HCT116 (cell line): ENCODE results near the gene LAMC3. TPM values are rescaled to one million over a fixed set of nuclear protein-coding genes. Genes with fewer than 3 reads are reported as not detected.

Source experiments
- ATAC-seq: fragments of 200-7000 bp; cut with Tn5 transposase; 2 replicates; pipeline ENCODE4 v1.9.1; 2020; ENCODE audit warnings: mild to moderate bottlenecking, moderate library complexity
- BruUV-seq: library from RNA; stranded (reverse); fragments of 400-500 nt; replicated peaks from 2 replicates; lab custom pipeline; 2021; lab: Mats Ljungman, UMichigan
- CTCF ChIA-PET: fragments of 300-600 bp; sonication (Branson Sonifier 250); formaldehyde crosslinking; loops from one replicate; lab custom pipeline; 2021; ENCODE audit warnings: antibody characterized with exemption; lab: Charles Lee
- POLR2A ChIA-PET: fragments of 300-600, 350-600 bp; sonication (Branson Sonifier 250); formaldehyde crosslinking; loops from one replicate; lab custom pipeline; 2021; ENCODE audit warnings: antibody characterized with exemption; lab: Charles Lee
- RAD21 ChIA-PET, 2 experiments: fragments of 300-600 bp; sonication (Branson Sonifier 250); formaldehyde crosslinking; loops; one replicate each; lab custom pipeline; 2023; ENCODE audit warnings: low total read pairs in 2 of 2; ENCODE audit not compliant: uncharacterized antibody in 2 of 2, unreplicated experiment in 2 of 2, low non-redundant PET in 1 of 2; lab: Charles Lee
- DNase-seq: peaks from one replicate; pipeline ENCODE4 v3.0.0-alpha.2; 2010; ENCODE audit warnings: low read depth, low spot score
- H2AFZ ChIP-seq: fragments of 200-600 bp; shearing (Covaris generic), sonication (generic); 2 replicates; pipeline ENCODE4 v1.6.1; 2017; ENCODE audit warnings: low read depth, mixed run types, mixed read lengths, antibody characterized with exemption, low read length; ENCODE audit not compliant: poor library complexity, severe bottlenecking
- H3K27ac ChIP-seq: 2 replicates; pipeline ENCODE4 v1.5.1; 2012; ENCODE audit warnings: low read depth, low read length
- H3K27me3 ChIP-seq: fragments of 200-600 bp; sonication (generic); 2 replicates; pipeline ENCODE4 v1.6.1; 2016; ENCODE audit warnings: mixed run types, low read length, mixed read lengths; ENCODE audit not compliant: insufficient read depth
- H3K36me3 ChIP-seq, 2 experiments: fragments of 200-500 bp in 1 of 2; fragments of 200-600 bp in 1 of 2; sonication (Bioruptor generic) in 1 of 2; sonication (generic) in 1 of 2; 2 replicates each; pipeline versions ENCODE4 v1.5.1 to v1.6.1; 2014 to 2016; ENCODE audit warnings: low read length in 2 of 2, inconsistent platforms in 1 of 2, mixed read lengths in 1 of 2, mixed run types in 1 of 2; ENCODE audit not compliant: insufficient read depth in 2 of 2, control insufficient read depth in 1 of 2
- H3K4me1 ChIP-seq, 2 experiments: fragments of 200-600 bp in 1 of 2; sonication (generic) in 1 of 2; 2 replicates each; pipeline versions ENCODE4 v1.5.1 to v1.6.1; 2012 to 2017; ENCODE audit warnings: low read length in 2 of 2, inconsistent platforms in 1 of 2, mild to moderate bottlenecking in 1 of 2, mixed read lengths in 1 of 2, mixed run types in 1 of 2, moderate library complexity in 1 of 2; ENCODE audit not compliant: insufficient read depth in 2 of 2, control insufficient read depth in 1 of 2
- H3K4me2 ChIP-seq: fragments of 200-600 bp; sonication (generic); 2 replicates; pipeline ENCODE4 v1.6.1; 2017; ENCODE audit warnings: mixed run types, low read length, mixed read lengths
- H3K4me3 ChIP-seq, 2 experiments: fragments of 200-600 bp in 1 of 2; sonication (generic) in 1 of 2; replicated peaks in 1 of 2; 2 replicates each; pipeline ENCODE4 v1.5.1; 2011 to 2016; ENCODE audit warnings: low read length in 2 of 2, control low read depth in 1 of 2, low read depth in 1 of 2, mild to moderate bottlenecking in 1 of 2, mixed read lengths in 1 of 2, mixed run types in 1 of 2
- H3K79me2 ChIP-seq: fragments of 200-600 bp; sonication (generic); 2 replicates; pipeline ENCODE4 v1.6.1; 2017; ENCODE audit warnings: mild to moderate bottlenecking, mixed run types, low read length, moderate library complexity, mixed read lengths; ENCODE audit not compliant: insufficient read depth
- H3K9ac ChIP-seq: fragments of 200-600 bp; sonication (generic); 2 replicates; pipeline ENCODE4 v1.6.1; 2016; ENCODE audit warnings: low read length, mixed read lengths
- H3K9me2 ChIP-seq: fragments of 200-600 bp; sonication (generic), shearing (Covaris generic); 2 replicates; pipeline ENCODE4 v1.6.1; 2017; ENCODE audit warnings: mixed run types, mild to moderate bottlenecking, moderate library complexity; ENCODE audit not compliant: insufficient read depth
- H3K9me3 ChIP-seq, 2 experiments: fragments of 200-500 bp in 1 of 2; fragments of 200-600 bp in 1 of 2; sonication (Bioruptor generic) in 1 of 2; sonication (generic) in 1 of 2; 2 replicates each; pipeline ENCODE4 v1.6.1; 2014 to 2017; ENCODE audit warnings: low read length in 2 of 2, mixed read lengths in 2 of 2, inconsistent platforms in 1 of 2, low read depth in 1 of 2, mild to moderate bottlenecking in 1 of 2, mixed run types in 1 of 2, moderate library complexity in 1 of 2; ENCODE audit not compliant: control insufficient read depth in 1 of 2, insufficient read depth in 1 of 2
- H4K20me1 ChIP-seq: fragments of 200-600 bp; sonication (generic), shearing (Covaris generic); 2 replicates; pipeline ENCODE4 v1.6.1; 2017; ENCODE audit warnings: mixed run types, mild to moderate bottlenecking, moderate library complexity; ENCODE audit not compliant: insufficient read depth
- CEBPB ChIP-seq: IDR thresholded peaks from 2 replicates; pipeline ENCODE4 v1.6.1; 2012; ENCODE audit warnings: low read depth
- EGR1 ChIP-seq: IDR thresholded peaks from 2 replicates; pipeline ENCODE4 v1.6.1; 2012; ENCODE audit warnings: low read depth
- EZH2 ChIP-seq: fragments of 200-600 bp; sonication (generic); IDR thresholded peaks from 2 replicates; pipeline ENCODE4 v1.6.1; 2017; ENCODE audit warnings: antibody characterized with exemption, mixed run types
- JUND ChIP-seq: IDR thresholded peaks from 2 replicates; pipeline ENCODE4 v1.6.1; 2012
- POLR2AphosphoS5 ChIP-seq: IDR thresholded peaks from 2 replicates; pipeline ENCODE4 v1.6.1; 2011; ENCODE audit warnings: mild to moderate bottlenecking, low read depth, low read length, moderate library complexity
- SIN3A ChIP-seq: IDR thresholded peaks from 2 replicates; pipeline ENCODE4 v1.6.1; 2012; ENCODE audit warnings: low read depth
- TCF7L2 ChIP-seq: IDR thresholded peaks from 2 replicates; pipeline ENCODE4 v1.7.0; 2011; ENCODE audit warnings: borderline replicate concordance, inconsistent platforms; ENCODE audit not compliant: insufficient read depth, insufficient read length; ENCODE audit errors: extremely low read depth
- ZNF274 ChIP-seq: fragments of 200-500 bp; sonication (Bioruptor generic); IDR thresholded peaks from 2 replicates; pipeline ENCODE4 v1.6.1; 2014; ENCODE audit warnings: mild to moderate bottlenecking, low read depth, low read length, inconsistent platforms
- intact Hi-C: fragments of 100-400 bp; cut with micrococcal nuclease; formaldehyde crosslinking; loops from 2 replicates; pipeline ENCODE4 v1.10.0; 2022
- total RNA-seq: library from RNA; stranded (reverse); gene quantifications from one replicate; pipeline ENCODE4 v1.2.1, GENCODE V29; 2021; ENCODE audit not compliant: unreplicated experiment
- TF ChIP-seq, protein P1 (sequence below): IDR thresholded peaks from 2 replicates; pipeline ENCODE4 v1.6.1; 2012; ENCODE audit warnings: low read depth
- TF ChIP-seq, protein P2 (sequence below): IDR thresholded peaks from 2 replicates; pipeline ENCODE4 v1.6.1; 2011; ENCODE audit warnings: mild to moderate bottlenecking, low read length, moderate library complexity; ENCODE audit not compliant: insufficient replicate concordance; ENCODE audit errors: extremely low read depth

LAMC3 gene
- total RNA-seq, 1 experiment from 2014 or later, result 7.7 TPM

DNA sequence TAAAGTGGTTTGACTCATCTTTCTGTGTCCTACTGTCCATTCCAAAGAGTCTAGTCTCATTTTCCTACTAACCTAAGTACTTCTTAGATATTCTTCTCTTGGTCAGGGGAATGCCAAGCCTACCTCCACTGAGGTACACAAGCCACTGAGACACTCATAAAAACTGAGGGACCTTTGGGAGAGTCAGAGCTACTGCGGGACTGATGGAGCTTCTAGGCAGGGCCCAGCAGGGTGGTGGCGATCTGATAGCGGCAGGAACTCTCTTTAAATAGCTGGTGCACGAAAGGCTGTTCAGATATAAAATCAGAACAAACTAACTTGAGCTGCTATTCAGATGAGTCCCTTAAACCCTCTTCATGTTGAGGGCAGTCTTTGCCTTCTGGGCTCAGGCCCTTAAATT, 131.1 kb downstream of the LAMC3 start:
- DNase-seq (no peak), ATAC-seq (no peak)
- intact Hi-C loops, result no loop called here
- no peak for TF ChIP-seq POLR2AphosphoS5
- no peak for TF ChIP-seq TCF7L2
- TF ChIP-seq SIN3A, result no peak
- TF ChIP-seq, protein P1, sequence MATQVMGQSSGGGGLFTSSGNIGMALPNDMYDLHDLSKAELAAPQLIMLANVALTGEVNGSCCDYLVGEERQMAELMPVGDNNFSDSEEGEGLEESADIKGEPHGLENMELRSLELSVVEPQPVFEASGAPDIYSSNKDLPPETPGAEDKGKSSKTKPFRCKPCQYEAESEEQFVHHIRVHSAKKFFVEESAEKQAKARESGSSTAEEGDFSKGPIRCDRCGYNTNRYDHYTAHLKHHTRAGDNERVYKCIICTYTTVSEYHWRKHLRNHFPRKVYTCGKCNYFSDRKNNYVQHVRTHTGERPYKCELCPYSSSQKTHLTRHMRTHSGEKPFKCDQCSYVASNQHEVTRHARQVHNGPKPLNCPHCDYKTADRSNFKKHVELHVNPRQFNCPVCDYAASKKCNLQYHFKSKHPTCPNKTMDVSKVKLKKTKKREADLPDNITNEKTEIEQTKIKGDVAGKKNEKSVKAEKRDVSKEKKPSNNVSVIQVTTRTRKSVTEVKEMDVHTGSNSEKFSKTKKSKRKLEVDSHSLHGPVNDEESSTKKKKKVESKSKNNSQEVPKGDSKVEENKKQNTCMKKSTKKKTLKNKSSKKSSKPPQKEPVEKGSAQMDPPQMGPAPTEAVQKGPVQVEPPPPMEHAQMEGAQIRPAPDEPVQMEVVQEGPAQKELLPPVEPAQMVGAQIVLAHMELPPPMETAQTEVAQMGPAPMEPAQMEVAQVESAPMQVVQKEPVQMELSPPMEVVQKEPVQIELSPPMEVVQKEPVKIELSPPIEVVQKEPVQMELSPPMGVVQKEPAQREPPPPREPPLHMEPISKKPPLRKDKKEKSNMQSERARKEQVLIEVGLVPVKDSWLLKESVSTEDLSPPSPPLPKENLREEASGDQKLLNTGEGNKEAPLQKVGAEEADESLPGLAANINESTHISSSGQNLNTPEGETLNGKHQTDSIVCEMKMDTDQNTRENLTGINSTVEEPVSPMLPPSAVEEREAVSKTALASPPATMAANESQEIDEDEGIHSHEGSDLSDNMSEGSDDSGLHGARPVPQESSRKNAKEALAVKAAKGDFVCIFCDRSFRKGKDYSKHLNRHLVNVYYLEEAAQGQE, result no peak
- no peak for TF ChIP-seq EZH2
- no peak for TF ChIP-seq JUND
- no peak overlapping the region for H3K27ac ChIP-seq
- H2AFZ ChIP-seq, result no peak overlapping the region
- H3K4me2 ChIP-seq, result no peak overlapping the region
- H3K9ac ChIP-seq, result no peak overlapping the region
- no peaks in the 10 kb centered on the region for H3K9me3 ChIP-seq
- peaks cover 62 to 74% of the 10 kb centered on the region in 2 experiments for H3K36me3 ChIP-seq
- H3K4me3 ChIP-seq, result no peak overlapping the region
- no peaks in the 10 kb centered on the region for H3K27me3 ChIP-seq
- BruUV-seq, result no TSS peak
- RAD21 ChIA-PET, result no interaction called here
- H3K4me1 ChIP-seq, result no peaks in the 10 kb centered on the region
- no peaks in the 10 kb centered on the region; the same call in 1 of the 2 replicates for H3K79me2 ChIP-seq
- no peaks in the 10 kb centered on the region for H4K20me1 ChIP-seq
- POLR2A ChIA-PET, result no interaction called here
- CTCF ChIA-PET, result no interaction called here
- no peaks in the 10 kb centered on the region for H3K9me2 ChIP-seq

DNA sequence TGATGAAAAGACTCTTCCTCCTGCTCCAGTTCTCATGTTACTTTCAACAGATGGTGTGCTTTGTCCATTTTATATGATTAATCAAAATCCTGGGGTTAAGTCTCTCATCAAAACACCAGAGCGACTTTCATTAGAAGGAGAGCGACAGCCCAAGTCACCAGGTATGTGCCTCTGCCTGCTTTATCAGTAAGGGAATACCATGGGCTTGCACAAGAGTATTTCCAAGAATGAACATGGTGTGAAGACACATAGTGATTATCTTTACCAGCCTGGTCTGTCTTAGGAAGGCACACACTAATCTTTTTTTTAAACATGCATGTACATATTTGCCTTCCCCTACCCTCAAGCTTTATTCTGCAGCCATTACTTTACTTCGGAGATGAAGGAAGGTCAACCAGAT, 131.6 kb downstream of the LAMC3 start:
- no peaks in the 10 kb centered on the region for H3K9me3 ChIP-seq
- H3K27ac ChIP-seq, result no peak overlapping the region
- H3K9ac ChIP-seq, result no peak overlapping the region
- H3K4me1 ChIP-seq, result no peaks in the 10 kb centered on the region
- no peaks in the 10 kb centered on the region for H3K27me3 ChIP-seq
- no peaks in the 10 kb centered on the region for H3K9me2 ChIP-seq
- no peaks in the 10 kb centered on the region; the same call in 1 of the 2 replicates for H3K79me2 ChIP-seq
- ChIA-PET POLR2A (no interaction called here), CTCF (no interaction called here), RAD21 (no interaction called here)
- no peak overlapping the region for H3K4me3 ChIP-seq
- no peaks in the 10 kb centered on the region for H4K20me1 ChIP-seq
- BruUV-seq, result no TSS peak
- DNase-seq (no peak), ATAC-seq (no peak)
- peaks cover 63 to 73% of the 10 kb centered on the region in 2 experiments for H3K36me3 ChIP-seq
- intact Hi-C loops, result no loop called here
- no peak overlapping the region for H2AFZ ChIP-seq
- H3K4me2 ChIP-seq, result no peak overlapping the region
- TF ChIP-seq, protein P1, result no peak
- TF ChIP-seq, protein P2, sequence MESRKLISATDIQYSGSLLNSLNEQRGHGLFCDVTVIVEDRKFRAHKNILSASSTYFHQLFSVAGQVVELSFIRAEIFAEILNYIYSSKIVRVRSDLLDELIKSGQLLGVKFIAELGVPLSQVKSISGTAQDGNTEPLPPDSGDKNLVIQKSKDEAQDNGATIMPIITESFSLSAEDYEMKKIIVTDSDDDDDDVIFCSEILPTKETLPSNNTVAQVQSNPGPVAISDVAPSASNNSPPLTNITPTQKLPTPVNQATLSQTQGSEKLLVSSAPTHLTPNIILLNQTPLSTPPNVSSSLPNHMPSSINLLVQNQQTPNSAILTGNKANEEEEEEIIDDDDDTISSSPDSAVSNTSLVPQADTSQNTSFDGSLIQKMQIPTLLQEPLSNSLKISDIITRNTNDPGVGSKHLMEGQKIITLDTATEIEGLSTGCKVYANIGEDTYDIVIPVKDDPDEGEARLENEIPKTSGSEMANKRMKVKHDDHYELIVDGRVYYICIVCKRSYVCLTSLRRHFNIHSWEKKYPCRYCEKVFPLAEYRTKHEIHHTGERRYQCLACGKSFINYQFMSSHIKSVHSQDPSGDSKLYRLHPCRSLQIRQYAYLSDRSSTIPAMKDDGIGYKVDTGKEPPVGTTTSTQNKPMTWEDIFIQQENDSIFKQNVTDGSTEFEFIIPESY, result no peak
- TF ChIP-seq ZNF274 (no peak), POLR2AphosphoS5 (no peak), CEBPB (no peak), JUND (no peak), EGR1 (no peak)
